ENCODE measurements around the gene MICU1.
"Not testable (repeated sequence)": the region's sequence is repeated elsewhere in the genome, so short reads cannot be mapped to it uniquely, and the experiment has no call there.

The MICU1 gene

DNA sequence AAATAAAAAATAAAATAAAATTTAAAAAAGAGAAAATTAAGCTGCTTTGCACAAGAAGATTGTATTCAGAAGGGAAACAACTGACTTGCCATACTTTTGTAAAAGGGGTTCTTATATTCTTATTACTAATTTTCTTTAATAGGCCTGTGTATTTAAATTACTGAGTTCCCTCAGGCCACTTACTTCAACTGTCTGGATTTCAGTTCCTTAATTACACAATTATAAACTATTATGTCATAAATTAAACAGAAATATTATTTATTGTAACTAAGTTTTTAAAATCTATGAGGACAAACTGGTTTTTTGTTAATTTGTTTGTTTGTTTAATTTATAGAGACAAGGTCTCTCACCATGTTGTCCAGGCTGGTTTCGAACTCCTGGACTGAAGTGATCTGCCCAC lies 22.4 kb upstream of the MICU1 start:
- TF ChIP-seq, protein P1, sequence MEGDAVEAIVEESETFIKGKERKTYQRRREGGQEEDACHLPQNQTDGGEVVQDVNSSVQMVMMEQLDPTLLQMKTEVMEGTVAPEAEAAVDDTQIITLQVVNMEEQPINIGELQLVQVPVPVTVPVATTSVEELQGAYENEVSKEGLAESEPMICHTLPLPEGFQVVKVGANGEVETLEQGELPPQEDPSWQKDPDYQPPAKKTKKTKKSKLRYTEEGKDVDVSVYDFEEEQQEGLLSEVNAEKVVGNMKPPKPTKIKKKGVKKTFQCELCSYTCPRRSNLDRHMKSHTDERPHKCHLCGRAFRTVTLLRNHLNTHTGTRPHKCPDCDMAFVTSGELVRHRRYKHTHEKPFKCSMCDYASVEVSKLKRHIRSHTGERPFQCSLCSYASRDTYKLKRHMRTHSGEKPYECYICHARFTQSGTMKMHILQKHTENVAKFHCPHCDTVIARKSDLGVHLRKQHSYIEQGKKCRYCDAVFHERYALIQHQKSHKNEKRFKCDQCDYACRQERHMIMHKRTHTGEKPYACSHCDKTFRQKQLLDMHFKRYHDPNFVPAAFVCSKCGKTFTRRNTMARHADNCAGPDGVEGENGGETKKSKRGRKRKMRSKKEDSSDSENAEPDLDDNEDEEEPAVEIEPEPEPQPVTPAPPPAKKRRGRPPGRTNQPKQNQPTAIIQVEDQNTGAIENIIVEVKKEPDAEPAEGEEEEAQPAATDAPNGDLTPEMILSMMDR (IDR thresholded peaks at IDR 0.05; ENCODE audit: control insufficient read depth, extremely low read depth, insufficient read depth): no peak

DNA sequence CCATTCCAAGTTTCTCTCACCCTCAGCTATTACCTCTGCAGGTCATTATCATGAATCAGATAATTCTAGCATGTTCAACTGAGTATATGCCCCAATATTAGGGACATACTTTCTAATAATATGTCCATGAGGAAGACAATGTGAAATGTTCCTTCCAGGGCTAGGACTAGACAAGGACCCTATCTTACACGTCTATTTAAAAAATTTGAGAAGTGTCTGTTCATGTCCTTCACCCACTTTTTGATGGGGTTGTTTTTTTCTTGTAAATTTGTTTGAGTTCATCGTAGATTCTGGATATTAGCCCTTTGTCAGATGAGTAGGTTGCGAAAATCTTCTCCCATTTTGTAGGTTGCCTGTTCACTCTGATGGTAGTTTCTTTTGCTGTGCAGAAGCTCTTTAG lies 21.1 kb upstream of the MICU1 start:
- DNase-seq (ENCODE audit: low read depth); H3K4me3 ChIP-seq (ENCODE audit: low read depth, low read length): not testable (repeated sequence)

More for the DNA sequence above, 22.4 kb upstream of the MICU1 start:
- no peak for DNase-seq (ENCODE audit: low read depth)
- no peak overlapping the region for H3K4me3 ChIP-seq (ENCODE audit: low read depth, low read length)

DNA sequence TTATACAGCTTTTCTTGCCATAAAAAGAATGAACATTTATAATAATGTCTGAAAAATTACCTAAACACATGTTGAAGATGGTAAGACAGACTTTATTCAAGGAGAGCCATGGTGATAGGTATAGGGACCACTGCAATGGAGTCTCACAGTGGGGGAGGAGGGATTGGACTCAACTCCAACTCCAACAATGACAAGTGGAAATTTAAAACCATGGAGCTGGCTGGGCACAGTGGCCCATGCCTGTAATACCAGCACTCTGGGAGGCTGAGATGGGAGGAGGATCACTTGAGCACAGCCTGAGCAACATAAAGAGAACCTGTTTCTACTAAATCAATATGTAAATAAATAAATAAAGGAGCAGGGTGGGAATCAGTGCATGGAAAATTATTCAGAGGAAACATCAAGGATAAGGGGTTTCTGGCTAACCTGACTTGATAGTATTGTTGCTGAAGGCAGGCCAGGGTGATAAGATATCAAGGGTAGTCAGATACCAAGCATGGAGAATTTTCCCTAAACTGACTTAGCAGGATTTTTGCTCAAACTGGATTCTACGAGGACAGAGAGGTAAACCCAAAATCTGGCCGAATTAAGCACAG lies 19.5 kb upstream of the MICU1 start:
- TF ChIP-seq, protein P1 (IDR thresholded peaks at IDR 0.05; ENCODE audit: control insufficient read depth, extremely low read depth, insufficient read depth): no peak
- no peak overlapping the region for H3K4me3 ChIP-seq (ENCODE audit: low read depth, low read length)
- DNase-seq (ENCODE audit: low read depth): no peak

DNA sequence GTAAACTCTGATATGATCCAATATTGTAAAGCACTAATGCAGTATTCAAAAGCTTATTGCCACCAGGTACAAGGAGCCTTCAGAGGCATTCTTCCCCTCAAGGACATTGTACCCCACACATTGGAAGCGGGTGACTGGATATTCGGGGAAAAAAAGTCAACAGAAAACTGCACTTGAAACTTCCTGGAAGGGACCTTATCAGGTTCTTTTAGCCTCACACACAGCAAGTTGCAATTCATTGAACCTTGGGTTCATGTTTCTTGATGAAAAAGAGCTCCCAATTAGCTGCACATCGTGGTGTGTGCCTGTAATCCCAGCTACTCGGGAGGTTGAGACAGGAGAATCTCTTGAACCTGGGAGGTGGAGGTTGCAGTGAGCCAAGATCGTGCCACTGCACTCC lies 16.4 kb upstream of the MICU1 start:
- H3K4me3 ChIP-seq (ENCODE audit: low read depth, low read length): no peak overlapping the region
- TF ChIP-seq, protein P1 (IDR thresholded peaks at IDR 0.05; ENCODE audit: control insufficient read depth, extremely low read depth, insufficient read depth): no peak
- no peak for DNase-seq (ENCODE audit: low read depth)

DNA sequence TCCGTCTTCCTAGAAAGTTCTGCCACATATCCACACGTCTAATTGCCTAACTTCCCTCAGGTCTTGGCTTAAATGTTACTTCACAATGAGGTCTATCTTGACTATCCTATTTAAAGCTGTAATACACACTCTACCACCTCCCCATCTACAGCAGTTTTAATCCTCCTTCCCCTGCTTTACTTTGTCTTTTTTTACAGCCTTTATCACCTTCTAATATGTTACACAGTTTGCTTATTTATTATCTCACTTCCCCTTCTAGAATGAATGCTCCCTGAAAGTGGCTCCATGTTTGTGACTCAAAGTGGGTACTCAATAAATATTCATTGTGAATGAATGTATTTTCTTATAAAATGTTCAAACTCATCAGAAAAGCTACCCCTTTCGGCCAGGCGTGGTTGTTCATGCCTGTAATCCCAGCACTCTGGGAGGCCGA lies 13.6 kb upstream of the MICU1 start:
- TF ChIP-seq, protein P1 (IDR thresholded peaks at IDR 0.05; ENCODE audit: control insufficient read depth, extremely low read depth, insufficient read depth): no peak
- DNase-seq (ENCODE audit: low read depth): no peak
- H3K4me3 ChIP-seq (ENCODE audit: low read depth, low read length): no peak overlapping the region

DNA sequence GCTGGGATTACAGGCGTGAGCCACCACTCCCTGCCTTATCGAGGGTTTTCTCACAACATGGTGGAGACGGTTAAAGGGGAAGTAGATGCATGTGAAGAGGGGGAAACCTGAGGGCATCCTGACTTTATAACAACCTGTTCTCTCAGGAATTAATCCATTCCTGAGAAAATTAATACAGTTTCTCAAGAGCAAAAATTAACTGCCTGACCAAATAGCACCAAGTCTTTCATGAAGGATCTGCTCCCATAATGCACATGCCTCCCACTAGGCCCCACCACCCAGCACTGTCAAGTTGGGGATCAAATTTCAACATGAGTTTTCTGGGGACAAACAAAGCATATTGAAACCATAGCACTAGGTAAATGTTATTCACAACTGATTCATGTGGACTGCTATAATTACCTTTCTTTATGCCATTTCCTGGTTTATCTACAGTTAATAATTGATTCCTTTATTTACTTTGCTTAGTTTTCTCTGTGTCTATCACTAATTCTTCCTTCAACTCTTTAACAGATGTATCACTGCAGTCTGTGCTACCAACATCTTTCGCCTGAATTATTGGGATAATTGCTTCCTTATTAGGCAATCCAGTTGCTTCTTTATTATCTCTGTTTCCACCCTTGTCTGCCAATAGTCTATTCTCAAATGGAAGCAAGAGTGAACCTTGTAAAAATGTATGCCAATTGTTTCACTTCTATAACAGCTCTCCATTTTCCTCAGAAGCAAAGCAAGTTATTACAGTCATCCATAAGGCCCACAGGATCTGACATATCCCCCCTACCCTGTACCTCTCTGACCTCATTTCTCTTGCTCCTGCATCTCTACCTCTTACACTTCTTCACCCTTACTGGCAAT lies 12.9 kb upstream of the MICU1 start:
- H3K4me3 ChIP-seq (ENCODE audit: low read depth, low read length): no peak overlapping the region
- DNase-seq (ENCODE audit: low read depth): no peak
- TF ChIP-seq, protein P1 (IDR thresholded peaks at IDR 0.05; ENCODE audit: control insufficient read depth, extremely low read depth, insufficient read depth): no peak

DNA sequence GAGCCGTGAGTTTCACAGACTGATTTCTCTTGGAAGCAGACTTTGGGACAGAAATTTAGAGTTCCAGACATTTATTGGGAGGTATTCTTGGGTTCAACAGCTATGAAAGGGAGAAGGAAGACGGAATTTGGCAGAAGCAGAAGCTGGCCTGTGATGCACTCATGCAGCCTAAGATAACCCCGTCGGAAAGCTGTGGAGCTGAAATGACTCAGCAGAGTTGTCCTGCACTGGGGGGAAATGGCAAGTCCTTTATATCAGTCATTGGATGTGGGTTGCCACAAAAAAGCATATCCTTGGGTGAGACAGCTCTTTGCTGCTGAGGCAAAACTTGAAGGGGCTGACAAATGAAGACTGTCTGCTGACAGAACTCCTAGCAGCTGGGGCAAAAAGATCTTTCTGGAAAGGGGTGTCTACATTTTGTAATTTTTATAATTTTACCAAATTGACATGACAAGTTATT lies 11.5 kb upstream of the MICU1 start:
- DNase-seq (ENCODE audit: low read depth): no peak
- TF ChIP-seq, protein P1 (IDR thresholded peaks at IDR 0.05; ENCODE audit: control insufficient read depth, extremely low read depth, insufficient read depth): no peak
- H3K4me3 ChIP-seq (ENCODE audit: low read depth, low read length): no peak overlapping the region

Measured in LNCaP clone FGC (cell line).